DND-41 (cell line): ENCODE data around the gene MXD3.

ENCODE experiments used
- ATAC-seq: fragments of 200-7000 bp; cut with Tn5 transposase; 3 replicates; pipeline ENCODE4 v1.9.1; 2021; ENCODE audit warnings: low read depth; ENCODE audit not compliant: insufficient read depth
- DNase-seq: peaks from one replicate; pipeline ENCODE4 v3.0.0-alpha.2; 2020
- H2AFZ ChIP-seq: 2 replicates; pipeline ENCODE4 v1.6.0; 2012; ENCODE audit warnings: low read depth, low read length
- H3K27ac ChIP-seq: 2 replicates; pipeline ENCODE4 v1.5.1; 2012; ENCODE audit warnings: low read length, inconsistent platforms
- H3K27me3 ChIP-seq: fragments of 200-600 bp; sonication (generic); 2 replicates; pipeline ENCODE4 v1.6.0; 2012; ENCODE audit warnings: low read length, mild to moderate bottlenecking, inconsistent platforms; ENCODE audit not compliant: insufficient read depth, poor library complexity
- H3K36me3 ChIP-seq: 2 replicates; pipeline ENCODE4 v1.5.1; 2012; ENCODE audit warnings: low read length, inconsistent platforms; ENCODE audit not compliant: insufficient read depth
- H3K4me1 ChIP-seq: 2 replicates; pipeline ENCODE4 v1.5.1; 2012; ENCODE audit warnings: mild to moderate bottlenecking, low read length; ENCODE audit not compliant: insufficient read depth
- H3K4me2 ChIP-seq: 2 replicates; pipeline ENCODE4 v1.6.0; 2012; ENCODE audit warnings: mild to moderate bottlenecking, moderate library complexity, low read length, inconsistent platforms; ENCODE audit not compliant: insufficient read depth
- H3K4me3 ChIP-seq, 2 experiments: fragments of 200-600 bp in 1 of 2; shearing (Covaris generic) in 1 of 2; 2 replicates each; pipeline ENCODE4 v1.5.1; 2012 to 2016; ENCODE audit warnings: inconsistent platforms in 2 of 2, low read length in 2 of 2, mild to moderate bottlenecking in 2 of 2, low read depth in 1 of 2, moderate library complexity in 1 of 2
- H3K79me2 ChIP-seq: 2 replicates; pipeline ENCODE4 v1.6.0; 2012; ENCODE audit warnings: low read length, inconsistent platforms; ENCODE audit not compliant: insufficient read depth
- H3K9ac ChIP-seq: 2 replicates; pipeline ENCODE4 v1.6.0; 2012; ENCODE audit warnings: low read depth, mild to moderate bottlenecking, inconsistent platforms, low read length, moderate library complexity
- H3K9me3 ChIP-seq: 2 replicates; pipeline ENCODE4 v1.5.1; 2012; ENCODE audit warnings: low read length, moderate library complexity, mild to moderate bottlenecking, inconsistent platforms; ENCODE audit not compliant: insufficient read depth, severe bottlenecking
- H4K20me1 ChIP-seq: 2 replicates; pipeline ENCODE4 v1.6.0; 2012; ENCODE audit warnings: low read length; ENCODE audit not compliant: insufficient read depth
- EZH2 ChIP-seq: IDR thresholded peaks from 3 replicates; pipeline ENCODE4 v1.6.1; 2012; ENCODE audit warnings: borderline replicate concordance, low read depth, mild to moderate bottlenecking, moderate library complexity, low read length, inconsistent platforms; ENCODE audit not compliant: severe bottlenecking
- TF ChIP-seq, protein P1 (sequence below): IDR thresholded peaks from 2 replicates; pipeline ENCODE4 v1.5.1; 2012; ENCODE audit warnings: borderline replicate concordance, low read length, moderate library complexity, mild to moderate bottlenecking; ENCODE audit not compliant: poor library complexity, severe bottlenecking; ENCODE audit errors: extremely low read depth

Gene MXD3

DNA sequence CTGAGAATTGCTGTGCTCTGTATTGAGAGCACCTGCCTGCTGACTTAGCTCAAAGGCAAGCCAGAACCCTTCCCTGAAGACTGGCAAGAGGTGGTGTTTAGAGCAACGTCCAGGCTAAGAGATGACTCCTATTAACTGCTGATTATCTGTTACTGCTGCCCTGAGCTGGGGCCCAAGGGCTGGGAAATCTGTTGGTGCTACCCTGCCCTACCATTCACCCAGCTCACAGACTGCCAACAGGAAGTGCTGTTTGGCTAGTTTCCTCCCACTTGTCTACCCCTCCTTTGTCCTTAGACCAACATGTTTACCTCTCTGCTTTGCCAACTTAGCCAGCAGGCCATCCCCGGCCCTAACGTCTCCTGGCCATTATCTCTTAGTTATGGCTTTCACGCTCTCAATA lies 15.1 kb downstream of the MXD3 start:
- H3K36me3 ChIP-seq = peaks cover 72% of the 10 kb centered on the region
- DNase-seq = no peak
- ATAC-seq = no peak
- no peak overlapping the region for H3K4me3 ChIP-seq
- H3K9me3 ChIP-seq = no peaks in the 10 kb centered on the region
- TF ChIP-seq, protein P1, sequence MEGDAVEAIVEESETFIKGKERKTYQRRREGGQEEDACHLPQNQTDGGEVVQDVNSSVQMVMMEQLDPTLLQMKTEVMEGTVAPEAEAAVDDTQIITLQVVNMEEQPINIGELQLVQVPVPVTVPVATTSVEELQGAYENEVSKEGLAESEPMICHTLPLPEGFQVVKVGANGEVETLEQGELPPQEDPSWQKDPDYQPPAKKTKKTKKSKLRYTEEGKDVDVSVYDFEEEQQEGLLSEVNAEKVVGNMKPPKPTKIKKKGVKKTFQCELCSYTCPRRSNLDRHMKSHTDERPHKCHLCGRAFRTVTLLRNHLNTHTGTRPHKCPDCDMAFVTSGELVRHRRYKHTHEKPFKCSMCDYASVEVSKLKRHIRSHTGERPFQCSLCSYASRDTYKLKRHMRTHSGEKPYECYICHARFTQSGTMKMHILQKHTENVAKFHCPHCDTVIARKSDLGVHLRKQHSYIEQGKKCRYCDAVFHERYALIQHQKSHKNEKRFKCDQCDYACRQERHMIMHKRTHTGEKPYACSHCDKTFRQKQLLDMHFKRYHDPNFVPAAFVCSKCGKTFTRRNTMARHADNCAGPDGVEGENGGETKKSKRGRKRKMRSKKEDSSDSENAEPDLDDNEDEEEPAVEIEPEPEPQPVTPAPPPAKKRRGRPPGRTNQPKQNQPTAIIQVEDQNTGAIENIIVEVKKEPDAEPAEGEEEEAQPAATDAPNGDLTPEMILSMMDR = no peak
- TF ChIP-seq EZH2 = no peak
- 0 out of 2 replicates have a peak, but pooled peaks cover under 1% of the 10 kb centered on the region for H3K79me2 ChIP-seq
- no peak overlapping the region for H3K27ac ChIP-seq
- H3K9ac ChIP-seq = no peak overlapping the region
- H3K4me1 ChIP-seq = peaks cover 36% of the 10 kb centered on the region
- peaks cover 14% of the 10 kb centered on the region; the same call in 1 of the 2 replicates for H4K20me1 ChIP-seq
- H3K27me3 ChIP-seq = no peaks in the 10 kb centered on the region
- no peak overlapping the region for H3K4me2 ChIP-seq
- no peak overlapping the region for H2AFZ ChIP-seq

DNA sequence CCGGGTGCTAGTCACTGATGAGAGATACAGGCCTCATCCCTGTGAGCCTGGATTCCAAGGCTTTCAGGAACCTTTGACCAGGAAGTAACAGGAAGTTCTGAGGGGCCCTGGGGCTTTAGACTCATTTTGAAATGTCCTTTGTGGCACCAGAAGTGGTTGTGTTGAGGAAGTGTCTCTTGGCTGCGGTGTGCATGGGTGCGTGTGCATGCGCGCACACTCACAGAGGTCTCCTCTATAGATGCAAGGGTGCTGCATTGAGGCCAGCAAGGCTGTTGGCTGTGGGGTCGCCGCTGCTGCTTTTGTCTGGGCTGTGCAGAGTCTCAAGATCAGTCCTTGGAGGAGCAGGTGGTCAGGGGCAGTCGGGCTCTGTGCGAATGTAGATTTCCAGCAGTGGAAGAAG lies 15.8 kb downstream of the MXD3 start:
- Histone ChIP-seq H3K9me3 (no peaks in the 10 kb centered on the region), H3K9ac (no peak overlapping the region), H3K27ac (no peak overlapping the region), H3K4me3 (no peak overlapping the region), H3K36me3 (peaks cover 71% of the 10 kb centered on the region), H3K4me2 (no peak overlapping the region), H3K27me3 (no peaks in the 10 kb centered on the region), H3K79me2 (no peaks in the 10 kb centered on the region), H3K4me1 (peaks cover 30% of the 10 kb centered on the region), H2AFZ (no peak overlapping the region), H4K20me1 (peaks cover 11% of the 10 kb centered on the region; the same call in 1 of the 2 replicates)
- ATAC-seq = no peak
- DNase-seq = no peak
- no peak for TF ChIP-seq EZH2
- TF ChIP-seq, protein P1 = no peak

DNA sequence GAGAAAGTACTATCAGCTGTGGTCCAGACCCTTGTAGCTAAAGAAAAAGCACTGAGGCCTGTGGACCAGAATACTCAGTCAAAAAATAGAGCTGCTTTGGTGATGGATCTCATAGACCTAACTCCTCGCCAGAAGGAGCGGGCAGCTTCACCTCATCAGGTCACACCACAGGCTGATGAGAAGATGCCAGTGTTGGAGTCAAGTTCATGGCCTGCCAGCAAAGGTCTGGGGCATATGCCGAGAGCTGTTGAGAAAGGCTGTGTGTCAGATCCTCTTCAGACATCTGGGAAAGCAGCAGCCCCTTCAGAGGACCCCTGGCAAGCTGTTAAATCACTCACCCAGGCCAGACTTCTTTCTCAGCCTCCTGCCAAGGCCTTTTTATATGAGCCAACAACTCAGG lies 17.1 kb downstream of the MXD3 start:
- ATAC-seq = no peak

More for the DNA sequence above, 17.1 kb downstream of the MXD3 start:
- Histone ChIP-seq H3K4me1 (peaks cover 17% of the 10 kb centered on the region), H3K9me3 (no peaks in the 10 kb centered on the region), H3K79me2 (no peaks in the 10 kb centered on the region), H3K36me3 (peaks cover 76% of the 10 kb centered on the region), H3K4me3 (no peak overlapping the region), H3K27me3 (no peaks in the 10 kb centered on the region), H2AFZ (no peak overlapping the region), H3K9ac (no peak overlapping the region), H4K20me1 (peaks cover 11% of the 10 kb centered on the region; the same call in 1 of the 2 replicates), H3K4me2 (no peak overlapping the region), H3K27ac (no peak overlapping the region)
- no peak for DNase-seq
- no peak for TF ChIP-seq EZH2
- TF ChIP-seq, protein P1 = no peak
